HG03469 (cell line): ENCODE measurements around the gene CFAP43.
"Not testable (repeated sequence)": the region's sequence is repeated elsewhere in the genome, so short reads cannot be mapped to it uniquely, and the experiment has no call there.

Experiments
- ATAC-seq: cut with Tn5 transposase; IDR thresholded peaks from one replicate; pipeline ENCODE4 v1.9.1; 2021; ENCODE audit warnings: mild to moderate bottlenecking, moderate library complexity, moderate number of reproducible peaks; ENCODE audit not compliant: unreplicated experiment

Gene CFAP43

GRCh38 chr10:104256335-104256961, 24.3 kb upstream of the CFAP43 start:
- no peak for ATAC-seq

- no peak for ATAC-seq
Measured at GRCh38 chr10:104255311-104255981, 23.3 kb upstream of the CFAP43 start.

GRCh38 chr10:104254493-104255310, 22.5 kb upstream of the CFAP43 start, which contains the start of gene GSTO1:
Gene GSTO1 (plus strand): TSS chr10:104254892. CDS start chr10:104254929, 37 bp downstream.
- no peak for ATAC-seq

GRCh38 chr10:104253606-104254410, 21.6 kb upstream of the CFAP43 start:
- no peak for ATAC-seq

GRCh38 chr10:104253106-104253505, 20.9 kb upstream of the CFAP43 start:
- ATAC-seq, result no peak

- ATAC-seq, result no peak
Measured at GRCh38 chr10:104252368-104252767, 20.2 kb upstream of the CFAP43 start.

GRCh38 chr10:104251443-104251842, 19.3 kb upstream of the CFAP43 start:
- no peak for ATAC-seq

- no peak for ATAC-seq
Measured at GRCh38 chr10:104250371-104250770, 18.2 kb upstream of the CFAP43 start.

GRCh38 chr10:104248931-104249330, 16.8 kb upstream of the CFAP43 start:
- not testable (repeated sequence) for ATAC-seq

- ATAC-seq, result no peak
Measured at GRCh38 chr10:104247513-104248146, 15.5 kb upstream of the CFAP43 start.

- ATAC-seq, result no peak
Measured at GRCh38 chr10:104246976-104247375, 14.8 kb upstream of the CFAP43 start.

GRCh38 chr10:104245066-104245632, 13.0 kb upstream of the CFAP43 start:
- no peak for ATAC-seq

- no peak for ATAC-seq
Measured at GRCh38 chr10:104243512-104243911, 11.3 kb upstream of the CFAP43 start.

- ATAC-seq, result not testable (repeated sequence)
Measured at GRCh38 chr10:104243009-104243408, 10.8 kb upstream of the CFAP43 start.

- no peak for ATAC-seq
Measured at GRCh38 chr10:104242545-104242944, 10.4 kb upstream of the CFAP43 start.

- no peak for ATAC-seq
Measured at GRCh38 chr10:104240078-104240477, 7.9 kb upstream of the CFAP43 start.

GRCh38 chr10:104235801-104236200, 3.6 kb upstream of the CFAP43 start:
- no peak for ATAC-seq

GRCh38 chr10:104234934-104235333, 2.8 kb upstream of the CFAP43 start:
- ATAC-seq, result no peak

- no peak for ATAC-seq
Measured at GRCh38 chr10:104233817-104234216, 1.7 kb upstream of the CFAP43 start.

GRCh38 chr10:104232613-104233102, 494 bp upstream of the CFAP43 start:
- no peak for ATAC-seq
